Measurements from ENCODE around the gene WBP2. TPM values are rescaled to one million over a fixed set of nuclear protein-coding genes. Genes with fewer than 3 reads are reported as not detected.
A peak's percentile ranks its signal among the peaks of the same experiment; 100 is the strongest.

Gene WBP2
- total RNA-seq, 2 experiments from 2014 or later: 29.9 to 117 TPM

DNA sequence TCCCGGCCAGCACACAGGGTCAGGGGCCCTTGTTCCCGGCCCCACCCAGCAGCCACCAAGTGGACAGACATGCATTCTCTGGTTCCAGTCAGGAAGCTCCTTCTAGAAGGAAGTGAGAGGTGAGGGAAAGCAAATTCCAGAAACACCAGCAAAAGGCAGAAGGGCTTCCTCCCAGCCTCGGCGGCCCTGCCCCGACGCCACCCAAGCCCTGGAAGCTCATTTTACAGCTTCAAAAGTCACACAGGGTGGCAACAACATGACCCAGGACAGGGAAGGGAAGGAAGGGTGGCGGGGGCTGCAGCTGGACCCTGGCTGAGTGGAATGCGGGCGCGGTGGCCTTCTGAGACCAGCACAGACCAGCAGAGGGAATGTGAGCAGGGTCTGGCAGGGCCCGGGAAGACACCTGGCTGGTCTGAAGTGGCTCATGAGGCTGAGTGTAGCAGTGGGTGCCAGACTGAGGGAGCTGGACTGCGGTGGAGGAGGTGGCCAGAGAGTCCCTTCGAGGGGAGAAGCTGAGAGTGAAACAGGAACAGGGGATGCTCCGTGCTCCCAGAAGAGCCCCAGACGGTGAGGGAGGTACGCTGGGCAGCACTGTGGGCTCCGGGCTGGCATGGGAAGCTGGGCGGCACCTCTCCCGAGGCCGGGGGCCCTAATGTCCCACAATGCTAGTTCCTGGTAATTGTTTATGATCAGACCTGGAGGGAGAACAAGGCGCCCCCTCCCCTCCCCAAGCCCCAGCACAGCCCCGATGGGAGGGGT is 9.0 kb downstream of the WBP2 start:
- no peaks in the 10 kb centered on the region for H3K9me2 ChIP-seq (ENCODE audit: insufficient read depth, low read length)
- ChIA-PET POLR2A (interaction anchor here (1.0 to 1.3 kb wide), 2 partner anchors 9 to 12 kb away, joined by 3 read pairs; partner anchors contain the start of gene WBP2), CTCF (ENCODE audit: unreplicated experiment) (interaction anchor here (2.0 kb wide), 1 partner anchor 9 kb away, joined by 8 read pairs; the partner anchor contains the start of gene WBP2)
- no peak for TF ChIP-seq EZH2phosphoT487 (IDR thresholded peaks at IDR 0.05; ENCODE audit: borderline replicate concordance, low read depth, low read length)
- TF ChIP-seq, protein P1, sequence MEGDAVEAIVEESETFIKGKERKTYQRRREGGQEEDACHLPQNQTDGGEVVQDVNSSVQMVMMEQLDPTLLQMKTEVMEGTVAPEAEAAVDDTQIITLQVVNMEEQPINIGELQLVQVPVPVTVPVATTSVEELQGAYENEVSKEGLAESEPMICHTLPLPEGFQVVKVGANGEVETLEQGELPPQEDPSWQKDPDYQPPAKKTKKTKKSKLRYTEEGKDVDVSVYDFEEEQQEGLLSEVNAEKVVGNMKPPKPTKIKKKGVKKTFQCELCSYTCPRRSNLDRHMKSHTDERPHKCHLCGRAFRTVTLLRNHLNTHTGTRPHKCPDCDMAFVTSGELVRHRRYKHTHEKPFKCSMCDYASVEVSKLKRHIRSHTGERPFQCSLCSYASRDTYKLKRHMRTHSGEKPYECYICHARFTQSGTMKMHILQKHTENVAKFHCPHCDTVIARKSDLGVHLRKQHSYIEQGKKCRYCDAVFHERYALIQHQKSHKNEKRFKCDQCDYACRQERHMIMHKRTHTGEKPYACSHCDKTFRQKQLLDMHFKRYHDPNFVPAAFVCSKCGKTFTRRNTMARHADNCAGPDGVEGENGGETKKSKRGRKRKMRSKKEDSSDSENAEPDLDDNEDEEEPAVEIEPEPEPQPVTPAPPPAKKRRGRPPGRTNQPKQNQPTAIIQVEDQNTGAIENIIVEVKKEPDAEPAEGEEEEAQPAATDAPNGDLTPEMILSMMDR (conservative IDR thresholded peaks at IDR 0.05; ENCODE audit: low read length): no peak
- H2AFZ ChIP-seq (ENCODE audit: low read length): no peak overlapping the region
- no peak for DNase-seq (ENCODE audit: low spot score)
- intact Hi-C loops (cut with micrococcal nuclease; ENCODE audit: unreplicated experiment): loop anchor here (5.0 kb wide), 1 partner anchor 94 kb away; no protein-coding TSS in a partner anchor
- H3K4me1 ChIP-seq (ENCODE audit: insufficient read depth, low read length, poor library complexity, severe bottlenecking): peaks cover 24% of the 10 kb centered on the region
- no peaks in the 10 kb centered on the region for H3K9me3 ChIP-seq (ENCODE audit: low read length)
- H3K4me2 ChIP-seq (ENCODE audit: low read length): no peak overlapping the region
- no peak overlapping the region for H3K27ac ChIP-seq (ENCODE audit: low read depth, low read length, poor library complexity, severe bottlenecking)
- H3K4me3 ChIP-seq (ENCODE audit: low read depth, low read length, poor library complexity, severe bottlenecking): no peak overlapping the region
- TSS peak; percentile 96 for BruUV-seq (replicated peaks)
- H3K79me2 ChIP-seq (ENCODE audit: insufficient read depth, low read depth, low read length): no peaks in the 10 kb centered on the region
- H4K20me1 ChIP-seq (ENCODE audit: insufficient read depth, low read length): no peaks in the 10 kb centered on the region
- H3K36me3 ChIP-seq (ENCODE audit: insufficient read depth, low read length): peaks cover 42% of the 10 kb centered on the region

DNA sequence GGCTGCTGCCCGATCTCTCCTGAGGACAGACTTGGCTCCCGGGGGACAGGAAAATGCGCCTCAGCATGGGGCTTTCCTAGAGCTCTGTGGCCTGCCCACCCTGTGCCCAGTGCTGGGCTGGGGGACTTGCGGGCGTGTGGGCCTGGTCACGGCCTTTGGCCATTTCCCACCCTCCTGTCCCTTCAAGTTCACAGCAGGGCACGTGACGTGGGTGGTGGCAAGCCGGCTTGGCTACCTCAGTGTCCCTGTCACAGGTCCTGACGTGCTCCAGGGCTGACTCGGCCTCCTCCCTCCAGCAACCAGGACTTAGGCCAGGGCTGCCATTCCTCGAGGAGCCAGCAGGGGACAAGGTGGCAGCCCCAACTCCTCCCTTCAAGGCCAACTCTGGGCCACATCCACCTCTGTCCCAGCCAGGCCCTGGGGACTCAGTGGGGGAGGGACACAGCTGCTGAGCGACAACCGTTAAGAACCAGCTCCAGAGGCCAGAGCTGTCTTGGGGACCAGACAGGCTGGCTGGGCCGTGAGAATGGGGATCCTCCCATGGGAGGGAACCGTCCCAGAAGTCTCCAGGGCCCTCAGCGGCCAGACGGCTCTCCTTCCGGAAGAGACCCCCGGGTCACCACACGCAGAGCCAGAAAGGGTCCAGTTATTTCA is 9.9 kb downstream of the WBP2 start:
- ChIA-PET POLR2A (interaction anchor here (0.6 to 1.0 kb wide), 2 partner anchors 13 to 14 kb away, joined by 3 read pairs; no protein-coding TSS in a partner anchor), CTCF (ENCODE audit: unreplicated experiment) (interaction anchor here (1.1 to 2.0 kb wide), 2 partner anchors 10 to 14 kb away, joined by 4 to 8 read pairs; partner anchors contain the start of gene WBP2)
- no TSS peak for BruUV-seq (replicated peaks)
- Histone ChIP-seq H3K9me2 (ENCODE audit: insufficient read depth, low read length) (no peaks in the 10 kb centered on the region), H3K36me3 (ENCODE audit: insufficient read depth, low read length) (peaks cover 34% of the 10 kb centered on the region), H3K27ac (ENCODE audit: low read depth, low read length, poor library complexity, severe bottlenecking) (no peak overlapping the region), H3K79me2 (ENCODE audit: insufficient read depth, low read depth, low read length) (no peaks in the 10 kb centered on the region), H3K4me1 (ENCODE audit: insufficient read depth, low read length, poor library complexity, severe bottlenecking) (peaks cover 24% of the 10 kb centered on the region), H4K20me1 (ENCODE audit: insufficient read depth, low read length) (no peaks in the 10 kb centered on the region), H3K4me3 (ENCODE audit: low read depth, low read length, poor library complexity, severe bottlenecking) (no peak overlapping the region), H3K9me3 (ENCODE audit: low read length) (no peaks in the 10 kb centered on the region), H3K4me2 (ENCODE audit: low read length) (no peak overlapping the region), H2AFZ (ENCODE audit: low read length) (no peak overlapping the region)
- peak; percentile 82 for DNase-seq (ENCODE audit: low spot score)
- no peak for TF ChIP-seq EZH2phosphoT487 (IDR thresholded peaks at IDR 0.05; ENCODE audit: borderline replicate concordance, low read depth, low read length)
- TF ChIP-seq, protein P1 (conservative IDR thresholded peaks at IDR 0.05; ENCODE audit: low read length): peak; percentile 82
- intact Hi-C loops (cut with micrococcal nuclease; ENCODE audit: unreplicated experiment): loop anchor here (5.0 kb wide), 1 partner anchor 93 kb away; no protein-coding TSS in a partner anchor

All from OCI-LY7 (cell line).